Measurements from ENCODE around the gene DSE. TPM values are rescaled to one million over a fixed set of nuclear protein-coding genes. Genes with fewer than 3 reads are reported as not detected.

The DSE gene
- polyA plus RNA-seq, 1 donor from 2014 or later: 15.0 TPM

DNA sequence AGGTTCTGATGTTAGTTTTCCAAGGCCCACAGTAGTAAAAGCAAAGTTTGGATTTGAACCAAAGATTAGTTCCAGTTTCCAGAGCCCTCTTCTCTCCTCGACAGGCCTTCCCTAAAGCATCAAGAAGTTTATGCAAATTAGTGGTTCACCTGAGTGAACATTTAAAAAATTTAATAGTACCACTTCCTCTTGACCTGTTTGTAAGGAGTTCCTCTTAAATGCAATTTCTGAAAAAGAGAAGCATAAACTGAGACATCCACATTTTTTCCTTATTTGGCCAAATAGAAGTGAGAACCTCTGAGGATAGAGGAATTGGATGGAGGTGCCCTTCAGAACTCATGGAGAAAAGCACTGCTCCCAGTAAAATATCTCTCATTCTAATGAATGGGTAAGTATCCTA lies 1.2 kb upstream of the DSE start:
- Histone ChIP-seq H3K4me3 (ENCODE audit: low read length) (no peak overlapping the region), H3K27me3 (ENCODE audit: insufficient read depth, low read depth, low read length) (peaks cover 28% of the 10 kb centered on the region), H3K4me2 (ENCODE audit: low read length) (no peak overlapping the region), H3K36me3 (ENCODE audit: insufficient read depth, low read length) (no peaks in the 10 kb centered on the region), H3K79me2 (replicated peaks; ENCODE audit: insufficient read depth, low read length) (no peaks in the 10 kb centered on the region), H4K20me1 (ENCODE audit: insufficient read depth) (no peaks in the 10 kb centered on the region), H3F3A (ENCODE audit: insufficient read depth, low read length, poor library complexity, severe bottlenecking) (no peaks in the 10 kb centered on the region), H3K9ac (ENCODE audit: low read length) (no peak overlapping the region), H3K9me3 (ENCODE audit: low read length) (no peaks in the 10 kb centered on the region), H2AFZ (ENCODE audit: low read depth, low read length) (no peak overlapping the region), H3K9me2 (ENCODE audit: insufficient read depth, low read length) (no peaks in the 10 kb centered on the region), H3K27ac (ENCODE audit: low read length) (no peak overlapping the region)
- no peak for TF ChIP-seq EZH2 (IDR thresholded peaks at IDR 0.05; ENCODE audit: borderline replicate concordance, insufficient read depth, low read length, poor library complexity, severe bottlenecking)
- TF ChIP-seq EP300 (conservative IDR thresholded peaks at IDR 0.05; ENCODE audit: poor library complexity, severe bottlenecking): no peak
- TF ChIP-seq, protein P1, sequence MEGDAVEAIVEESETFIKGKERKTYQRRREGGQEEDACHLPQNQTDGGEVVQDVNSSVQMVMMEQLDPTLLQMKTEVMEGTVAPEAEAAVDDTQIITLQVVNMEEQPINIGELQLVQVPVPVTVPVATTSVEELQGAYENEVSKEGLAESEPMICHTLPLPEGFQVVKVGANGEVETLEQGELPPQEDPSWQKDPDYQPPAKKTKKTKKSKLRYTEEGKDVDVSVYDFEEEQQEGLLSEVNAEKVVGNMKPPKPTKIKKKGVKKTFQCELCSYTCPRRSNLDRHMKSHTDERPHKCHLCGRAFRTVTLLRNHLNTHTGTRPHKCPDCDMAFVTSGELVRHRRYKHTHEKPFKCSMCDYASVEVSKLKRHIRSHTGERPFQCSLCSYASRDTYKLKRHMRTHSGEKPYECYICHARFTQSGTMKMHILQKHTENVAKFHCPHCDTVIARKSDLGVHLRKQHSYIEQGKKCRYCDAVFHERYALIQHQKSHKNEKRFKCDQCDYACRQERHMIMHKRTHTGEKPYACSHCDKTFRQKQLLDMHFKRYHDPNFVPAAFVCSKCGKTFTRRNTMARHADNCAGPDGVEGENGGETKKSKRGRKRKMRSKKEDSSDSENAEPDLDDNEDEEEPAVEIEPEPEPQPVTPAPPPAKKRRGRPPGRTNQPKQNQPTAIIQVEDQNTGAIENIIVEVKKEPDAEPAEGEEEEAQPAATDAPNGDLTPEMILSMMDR (IDR thresholded peaks at IDR 0.05; ENCODE audit: poor library complexity, severe bottlenecking): no peak
- TF ChIP-seq MXI1 (conservative IDR thresholded peaks at IDR 0.05; ENCODE audit: poor library complexity, severe bottlenecking): no peak
- no peak for TF ChIP-seq TAF1 (IDR thresholded peaks at IDR 0.05; ENCODE audit: low read depth)

DNA sequence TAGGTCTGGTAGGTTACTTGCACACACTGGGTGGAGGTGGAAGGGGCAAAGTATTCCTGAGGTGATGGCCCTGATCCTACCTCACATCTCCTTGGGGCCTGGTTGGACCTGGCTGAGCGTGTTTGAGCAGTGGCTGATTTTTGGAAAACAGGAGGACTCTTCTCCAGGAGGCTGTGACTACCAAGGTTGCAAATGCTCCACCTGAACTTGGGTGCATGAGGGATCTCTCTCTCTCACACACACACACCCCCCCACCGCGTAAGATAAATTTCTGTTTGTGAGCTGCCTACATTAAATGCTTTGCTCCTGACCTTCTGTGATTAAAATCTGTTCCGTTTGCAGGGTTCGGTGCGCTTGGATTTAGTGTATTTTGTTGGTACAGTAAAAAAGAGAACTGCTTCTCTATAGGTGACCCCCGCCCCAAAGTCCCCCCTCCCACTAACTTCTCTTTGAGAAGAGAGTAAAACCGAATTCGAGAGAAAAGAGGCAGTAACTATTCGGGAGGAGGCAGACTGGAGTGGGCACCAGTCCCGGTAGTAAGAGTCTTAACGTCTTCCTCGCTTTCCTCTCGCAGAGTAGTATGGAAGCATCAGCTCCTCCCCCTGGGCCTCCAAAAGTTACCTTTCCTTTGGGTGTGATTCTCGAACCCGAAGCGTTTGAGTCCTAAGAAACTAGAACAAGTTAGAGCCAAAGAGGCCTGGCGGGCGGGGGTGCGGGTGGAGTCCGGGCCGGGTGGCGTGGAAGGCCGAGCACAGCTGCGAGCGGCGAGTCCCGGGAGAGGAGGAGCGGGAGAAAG lies 585 bp upstream of the DSE start:
- H3K4me3 ChIP-seq (ENCODE audit: low read length): peak overlapping the region; percentile 81
- H3K9ac ChIP-seq (ENCODE audit: low read length): peak overlapping the region; percentile 40
- H2AFZ ChIP-seq (ENCODE audit: low read depth, low read length): no peak overlapping the region
- no peak overlapping the region for H3K4me2 ChIP-seq (ENCODE audit: low read length)
- H3K9me3 ChIP-seq (ENCODE audit: low read length): no peaks in the 10 kb centered on the region
- H3K36me3 ChIP-seq (ENCODE audit: insufficient read depth, low read length): no peaks in the 10 kb centered on the region
- no peak for TF ChIP-seq MXI1 (conservative IDR thresholded peaks at IDR 0.05; ENCODE audit: poor library complexity, severe bottlenecking)
- no peak for TF ChIP-seq SMC3 (conservative IDR thresholded peaks at IDR 0.05; ENCODE audit: poor library complexity)
- no peak for TF ChIP-seq TAF1 (IDR thresholded peaks at IDR 0.05; ENCODE audit: low read depth)
- no peak for TF ChIP-seq POLR2AphosphoS5 (IDR thresholded peaks at IDR 0.05)
- TF ChIP-seq, protein P2, sequence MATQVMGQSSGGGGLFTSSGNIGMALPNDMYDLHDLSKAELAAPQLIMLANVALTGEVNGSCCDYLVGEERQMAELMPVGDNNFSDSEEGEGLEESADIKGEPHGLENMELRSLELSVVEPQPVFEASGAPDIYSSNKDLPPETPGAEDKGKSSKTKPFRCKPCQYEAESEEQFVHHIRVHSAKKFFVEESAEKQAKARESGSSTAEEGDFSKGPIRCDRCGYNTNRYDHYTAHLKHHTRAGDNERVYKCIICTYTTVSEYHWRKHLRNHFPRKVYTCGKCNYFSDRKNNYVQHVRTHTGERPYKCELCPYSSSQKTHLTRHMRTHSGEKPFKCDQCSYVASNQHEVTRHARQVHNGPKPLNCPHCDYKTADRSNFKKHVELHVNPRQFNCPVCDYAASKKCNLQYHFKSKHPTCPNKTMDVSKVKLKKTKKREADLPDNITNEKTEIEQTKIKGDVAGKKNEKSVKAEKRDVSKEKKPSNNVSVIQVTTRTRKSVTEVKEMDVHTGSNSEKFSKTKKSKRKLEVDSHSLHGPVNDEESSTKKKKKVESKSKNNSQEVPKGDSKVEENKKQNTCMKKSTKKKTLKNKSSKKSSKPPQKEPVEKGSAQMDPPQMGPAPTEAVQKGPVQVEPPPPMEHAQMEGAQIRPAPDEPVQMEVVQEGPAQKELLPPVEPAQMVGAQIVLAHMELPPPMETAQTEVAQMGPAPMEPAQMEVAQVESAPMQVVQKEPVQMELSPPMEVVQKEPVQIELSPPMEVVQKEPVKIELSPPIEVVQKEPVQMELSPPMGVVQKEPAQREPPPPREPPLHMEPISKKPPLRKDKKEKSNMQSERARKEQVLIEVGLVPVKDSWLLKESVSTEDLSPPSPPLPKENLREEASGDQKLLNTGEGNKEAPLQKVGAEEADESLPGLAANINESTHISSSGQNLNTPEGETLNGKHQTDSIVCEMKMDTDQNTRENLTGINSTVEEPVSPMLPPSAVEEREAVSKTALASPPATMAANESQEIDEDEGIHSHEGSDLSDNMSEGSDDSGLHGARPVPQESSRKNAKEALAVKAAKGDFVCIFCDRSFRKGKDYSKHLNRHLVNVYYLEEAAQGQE (IDR thresholded peaks at IDR 0.05; ENCODE audit: borderline replicate concordance): no peak
- no peak for TF ChIP-seq EP300 (conservative IDR thresholded peaks at IDR 0.05; ENCODE audit: poor library complexity, severe bottlenecking)
- TF ChIP-seq EZH2 (IDR thresholded peaks at IDR 0.05; ENCODE audit: borderline replicate concordance, insufficient read depth, low read length, poor library complexity, severe bottlenecking): no peak
- no peak for TF ChIP-seq RAD21 (conservative IDR thresholded peaks at IDR 0.05)
- TF ChIP-seq, protein P1 (IDR thresholded peaks at IDR 0.05; ENCODE audit: poor library complexity, severe bottlenecking): no peak
- no peaks in the 10 kb centered on the region for H4K20me1 ChIP-seq (ENCODE audit: insufficient read depth)
- no peaks in the 10 kb centered on the region for H3F3A ChIP-seq (ENCODE audit: insufficient read depth, low read length, poor library complexity, severe bottlenecking)
- H3K27me3 ChIP-seq (ENCODE audit: insufficient read depth, low read depth, low read length): peaks cover 28% of the 10 kb centered on the region
- H3K27ac ChIP-seq (ENCODE audit: low read length): no peak overlapping the region
- H3K9me2 ChIP-seq (ENCODE audit: insufficient read depth, low read length): no peaks in the 10 kb centered on the region
- no peaks in the 10 kb centered on the region for H3K79me2 ChIP-seq (replicated peaks; ENCODE audit: insufficient read depth, low read length)

All from neural cell (in vitro differentiated cells).